Ectodermal cell (in vitro differentiated cells): ENCODE data around the gene SMIM24.
"Not testable (repeated sequence)": the region's sequence is repeated elsewhere in the genome, so short reads cannot be mapped to it uniquely, and the experiment has no call there.

ENCODE experiments used
- H3K27ac ChIP-seq: 2 replicates; pipeline ENCODE4 v1.7.0; 2013; ENCODE audit warnings: mild to moderate bottlenecking, low read depth, low read length; ENCODE audit not compliant: insufficient read depth, poor library complexity, severe bottlenecking
- H3K27me3 ChIP-seq: 2 replicates; pipeline ENCODE4 v1.7.0; 2013; ENCODE audit warnings: mild to moderate bottlenecking, low read length; ENCODE audit not compliant: insufficient read depth, control insufficient read depth, poor library complexity, severe bottlenecking
- H3K36me3 ChIP-seq: one replicate; pipeline ENCODE4 v1.7.0; 2013; ENCODE audit warnings: low read length; ENCODE audit not compliant: control insufficient read depth, insufficient read depth
- H3K4me1 ChIP-seq: one replicate; pipeline ENCODE4 v1.7.0; 2013; ENCODE audit warnings: low read length; ENCODE audit not compliant: control insufficient read depth, insufficient read depth
- H3K4me3 ChIP-seq: 2 replicates; pipeline ENCODE4 v1.7.0; 2013; ENCODE audit warnings: low read depth, low read length, control low read depth; ENCODE audit not compliant: insufficient read depth
- H3K9me3 ChIP-seq: 2 replicates; pipeline ENCODE4 v1.7.0; 2013; ENCODE audit warnings: mild to moderate bottlenecking, low read length, moderate library complexity; ENCODE audit not compliant: control insufficient read depth
- WGBS, 2 experiments: methylation state at CpG; one replicate each; pipeline ENCODE4 v1.1.7; 2013; ENCODE audit warnings: missing lambda C conversion rate in 2 of 2; 5-methylcytosine and 5-hydroxymethylcytosine counted together

The SMIM24 gene

GRCh38 chr19:3455393-3455955 is 24.9 kb downstream of the SMIM24 start:
- Histone ChIP-seq H3K4me3 (no peak overlapping the region), H3K4me1 (peaks cover 28% of the 10 kb centered on the region), H3K27me3 (peaks cover 48% of the 10 kb centered on the region), H3K27ac (no peak overlapping the region), H3K36me3 (no peaks in the 10 kb centered on the region), H3K9me3 (no peaks in the 10 kb centered on the region)
- WGBS, 2 experiments, result 88 to 94% methylated on average over 7 of the region's 7 CpGs

DNA sequence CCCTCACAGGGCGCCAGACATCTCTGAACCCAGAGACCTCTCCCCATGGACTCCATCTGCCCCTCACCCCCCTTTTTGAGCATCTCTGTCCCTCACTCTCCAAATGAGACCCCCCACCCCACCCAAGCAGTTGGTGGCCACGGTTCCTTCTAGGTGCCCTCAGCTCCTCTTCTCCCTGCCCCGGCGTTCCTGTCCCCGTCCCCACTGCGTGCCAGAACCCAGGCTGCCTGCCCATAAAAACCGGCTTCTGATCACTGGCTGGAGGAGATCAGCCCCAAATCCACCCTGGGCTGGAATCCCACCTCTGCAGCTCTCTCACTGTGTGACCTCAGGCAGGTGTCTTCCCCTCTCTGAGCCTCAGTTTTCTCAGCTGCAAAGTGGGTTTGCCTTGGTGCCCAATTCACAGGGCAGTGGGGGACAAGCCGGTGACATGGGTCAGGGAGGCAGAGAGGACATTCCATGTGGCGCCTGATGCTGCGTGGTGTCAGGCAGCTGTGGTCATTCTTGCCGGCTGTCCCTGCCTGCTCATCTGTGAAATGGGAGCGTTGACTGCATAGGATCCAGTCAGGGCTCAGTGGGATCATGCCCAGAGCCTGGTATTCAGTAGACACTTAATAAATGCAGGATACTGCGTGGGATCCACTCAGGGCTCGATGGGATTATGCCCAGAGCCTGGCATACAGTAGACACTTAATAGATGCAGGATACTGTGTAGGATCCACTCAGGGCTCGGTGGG is 25.5 kb downstream of the SMIM24 start:
- no peaks in the 10 kb centered on the region for H3K36me3 ChIP-seq
- no peak overlapping the region for H3K4me3 ChIP-seq
- WGBS, 2 experiments, result 92 to 94% methylated on average over 15 of the region's 15 CpGs
- no peak overlapping the region for H3K27ac ChIP-seq
- H3K9me3 ChIP-seq, result no peaks in the 10 kb centered on the region
- H3K27me3 ChIP-seq, result peaks cover 42% of the 10 kb centered on the region
- peaks cover 28% of the 10 kb centered on the region for H3K4me1 ChIP-seq

- H3K36me3 ChIP-seq, result no peaks in the 10 kb centered on the region
- no peak overlapping the region for H3K4me3 ChIP-seq
- H3K27ac ChIP-seq, result no peak overlapping the region
- H3K4me1 ChIP-seq, result peaks cover 20% of the 10 kb centered on the region
- peaks cover 34% of the 10 kb centered on the region for H3K27me3 ChIP-seq
- 91 to 93% methylated on average over 25 of the region's 25 CpGs for WGBS, 2 experiments
- no peaks in the 10 kb centered on the region for H3K9me3 ChIP-seq
Measured at GRCh38 chr19:3453840-3454239, 26.5 kb downstream of the SMIM24 start.

- H3K27ac ChIP-seq, H3K9me3 ChIP-seq, H3K4me3 ChIP-seq, H3K36me3 ChIP-seq: not testable (repeated sequence)
- peaks cover 10% of the 10 kb centered on the region for H3K4me1 ChIP-seq
- 94 to 95% methylated on average over 10 of the region's 10 CpGs for WGBS, 2 experiments
- H3K27me3 ChIP-seq, result peaks cover 33% of the 10 kb centered on the region
Measured at GRCh38 chr19:3452942-3453214, 27.4 kb downstream of the SMIM24 start.

DNA sequence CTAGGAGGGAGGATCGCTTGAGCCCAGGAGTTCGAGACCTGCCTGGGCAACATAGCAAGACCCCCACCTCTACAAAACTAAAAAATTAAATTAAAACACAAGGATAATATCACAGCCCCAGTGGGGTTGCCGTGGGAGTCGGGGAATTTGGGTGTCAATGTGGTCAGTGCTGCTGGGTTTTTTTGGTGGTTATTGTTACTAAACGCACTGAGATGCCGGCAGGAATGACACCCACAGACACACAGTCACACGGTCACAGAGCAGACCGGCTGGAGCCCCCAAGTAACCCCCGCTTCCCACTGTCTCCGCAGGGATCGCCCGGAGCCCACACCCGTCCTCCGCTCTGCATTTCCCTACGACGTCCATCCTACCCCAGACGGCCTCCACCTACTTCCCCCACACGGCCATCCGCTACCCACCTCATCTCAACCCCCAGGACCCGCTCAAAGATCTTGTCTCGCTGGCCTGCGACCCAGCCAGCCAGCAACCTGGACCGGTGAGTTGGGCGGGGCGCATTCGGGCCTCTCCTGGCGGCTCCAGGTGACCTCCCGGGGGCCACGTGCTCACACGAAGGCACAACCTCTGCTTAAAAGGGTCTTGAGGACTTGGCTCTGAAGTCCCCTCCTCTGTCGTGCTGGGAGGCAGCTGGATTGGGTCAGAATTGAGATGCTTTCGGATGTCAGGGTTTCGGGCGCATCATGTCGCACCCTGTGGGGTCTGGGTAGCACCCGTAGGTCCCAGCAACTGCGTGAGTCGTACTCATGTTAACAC is 28.0 kb downstream of the SMIM24 start:
- WGBS, 2 experiments, result 93 to 95% methylated on average over 38 of the region's 38 CpGs
- Histone ChIP-seq H3K4me1 (peaks cover 7% of the 10 kb centered on the region), H3K4me3 (no peak overlapping the region), H3K27me3 (peaks cover 33% of the 10 kb centered on the region), H3K36me3 (no peaks in the 10 kb centered on the region), H3K27ac (no peak overlapping the region), H3K9me3 (no peaks in the 10 kb centered on the region)

- H3K4me3 ChIP-seq, result no peak overlapping the region
- H3K27me3 ChIP-seq, result peaks cover 32% of the 10 kb centered on the region
- H3K4me1 ChIP-seq, result no peaks in the 10 kb centered on the region
- H3K27ac ChIP-seq, result no peak overlapping the region
- H3K36me3 ChIP-seq, result no peaks in the 10 kb centered on the region
- H3K9me3 ChIP-seq, result no peaks in the 10 kb centered on the region
- 89 to 90% methylated on average over 10 of the region's 10 CpGs for WGBS, 2 experiments
Measured at GRCh38 chr19:3451451-3451866, 28.9 kb downstream of the SMIM24 start.

GRCh38 chr19:3450796-3451411 is 29.4 kb downstream of the SMIM24 start:
- whole genome bisulfite sequencing, 2 experiments, result 90 to 91% methylated on average over 12 of the region's 12 CpGs
- Histone ChIP-seq H3K4me3 (no peak overlapping the region), H3K27ac (no peak overlapping the region), H3K36me3 (no peaks in the 10 kb centered on the region), H3K4me1 (no peaks in the 10 kb centered on the region), H3K27me3 (peaks cover 33% of the 10 kb centered on the region), H3K9me3 (no peaks in the 10 kb centered on the region)

DNA sequence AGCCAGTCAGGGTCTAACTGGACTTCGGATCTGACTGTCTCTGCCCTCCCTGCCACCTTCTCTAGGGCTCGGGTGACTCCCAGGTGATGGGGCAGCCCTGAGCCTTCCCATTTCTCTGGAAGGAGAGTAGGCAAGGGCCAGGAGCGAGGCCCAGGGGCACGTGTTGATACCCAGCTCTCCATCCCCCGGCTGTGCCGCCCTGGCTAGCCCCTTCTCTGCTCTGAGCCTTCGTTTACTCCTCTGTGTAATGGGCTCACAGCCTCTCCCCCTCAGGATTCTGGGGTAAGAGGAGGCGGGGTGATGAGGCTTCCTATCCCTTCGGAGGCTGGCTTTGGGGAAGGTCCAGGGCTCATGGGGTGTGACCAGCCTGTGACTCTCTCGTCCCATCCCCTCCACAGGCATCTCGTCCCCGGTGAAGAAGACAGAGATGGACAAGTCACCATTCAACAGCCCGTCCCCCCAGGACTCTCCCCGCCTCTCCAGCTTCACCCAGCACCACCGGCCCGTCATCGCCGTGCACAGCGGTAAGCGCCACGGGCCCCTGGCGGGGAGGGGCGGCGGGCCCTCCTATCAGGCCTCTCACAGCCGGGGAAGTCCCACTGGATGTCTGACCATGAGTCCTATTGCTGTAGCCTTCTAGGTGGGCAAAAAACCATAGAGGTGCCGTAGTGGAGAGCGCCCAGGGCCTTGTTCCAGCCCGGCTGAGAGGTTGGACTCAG is 31.6 kb downstream of the SMIM24 start:
- Histone ChIP-seq H3K27me3 (peaks cover 38% of the 10 kb centered on the region), H3K27ac (no peak overlapping the region), H3K36me3 (no peaks in the 10 kb centered on the region), H3K4me1 (peaks cover 15% of the 10 kb centered on the region), H3K9me3 (no peaks in the 10 kb centered on the region), H3K4me3 (no peak overlapping the region)
- WGBS, 2 experiments, result 92% methylated on average over 28 of the region's 28 CpGs

GRCh38 chr19:3446657-3447056 is 33.7 kb downstream of the SMIM24 start:
- not testable (repeated sequence) for H3K9me3 ChIP-seq, H3K36me3 ChIP-seq, H3K4me3 ChIP-seq, H3K27ac ChIP-seq
- Histone ChIP-seq H3K4me1 (peaks cover 19% of the 10 kb centered on the region), H3K27me3 (peaks cover 48% of the 10 kb centered on the region)
- WGBS, 2 experiments, result 86 to 93% methylated on average over 4 of the region's 4 CpGs
